Measurements from ENCODE around the gene WDR35. TPM values are rescaled to one million over a fixed set of nuclear protein-coding genes. Genes with fewer than 3 reads are reported as not detected.

WDR35 gene
- total and polyA plus RNA-seq, 4 donors: 0.97 to 3.8 (median 1.6) TPM

DNA sequence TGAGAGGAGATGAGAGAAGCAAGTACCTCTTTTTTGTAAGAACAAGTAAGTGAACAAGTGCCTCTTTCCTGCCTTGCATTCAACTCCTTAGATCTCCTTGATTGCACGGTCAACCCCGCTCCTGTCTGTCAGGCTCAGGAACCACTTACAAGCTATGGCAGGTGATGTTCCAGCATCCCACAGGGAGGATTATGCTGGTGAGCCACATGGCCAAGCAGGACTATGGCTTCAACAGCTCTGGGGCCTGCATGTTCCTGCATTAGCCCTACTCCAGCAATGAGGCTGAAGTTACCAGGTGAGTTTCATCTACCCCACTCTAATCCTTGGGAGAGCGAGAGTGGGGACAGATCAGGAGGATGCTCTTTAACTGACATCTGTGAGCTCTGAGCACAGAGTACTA is 117.6 kb downstream of the WDR35 start:
- TF ChIP-seq GABPA (IDR thresholded peaks at IDR 0.05 in 1 of 2, conservative IDR thresholded peaks at IDR 0.05 in 1 of 2) (no peak), FOXA1 (IDR thresholded peaks at IDR 0.05) (no peak), RAD21 (IDR thresholded peaks at IDR 0.05) (no peak), YY1 (IDR thresholded peaks at IDR 0.05) (no peak), EGR1 (IDR thresholded peaks at IDR 0.05; ENCODE audit: low read depth in 2 of 2) (no peak), SP1 (IDR thresholded peaks at IDR 0.05) (no peak), JUND (IDR thresholded peaks at IDR 0.05) (no peak), NR2F2 (IDR thresholded peaks at IDR 0.05) (no peak), FOXA2 (IDR thresholded peaks at IDR 0.05) (no peak)
- TF ChIP-seq, protein P1, sequence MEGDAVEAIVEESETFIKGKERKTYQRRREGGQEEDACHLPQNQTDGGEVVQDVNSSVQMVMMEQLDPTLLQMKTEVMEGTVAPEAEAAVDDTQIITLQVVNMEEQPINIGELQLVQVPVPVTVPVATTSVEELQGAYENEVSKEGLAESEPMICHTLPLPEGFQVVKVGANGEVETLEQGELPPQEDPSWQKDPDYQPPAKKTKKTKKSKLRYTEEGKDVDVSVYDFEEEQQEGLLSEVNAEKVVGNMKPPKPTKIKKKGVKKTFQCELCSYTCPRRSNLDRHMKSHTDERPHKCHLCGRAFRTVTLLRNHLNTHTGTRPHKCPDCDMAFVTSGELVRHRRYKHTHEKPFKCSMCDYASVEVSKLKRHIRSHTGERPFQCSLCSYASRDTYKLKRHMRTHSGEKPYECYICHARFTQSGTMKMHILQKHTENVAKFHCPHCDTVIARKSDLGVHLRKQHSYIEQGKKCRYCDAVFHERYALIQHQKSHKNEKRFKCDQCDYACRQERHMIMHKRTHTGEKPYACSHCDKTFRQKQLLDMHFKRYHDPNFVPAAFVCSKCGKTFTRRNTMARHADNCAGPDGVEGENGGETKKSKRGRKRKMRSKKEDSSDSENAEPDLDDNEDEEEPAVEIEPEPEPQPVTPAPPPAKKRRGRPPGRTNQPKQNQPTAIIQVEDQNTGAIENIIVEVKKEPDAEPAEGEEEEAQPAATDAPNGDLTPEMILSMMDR (IDR thresholded peaks at IDR 0.05; ENCODE audit: low read depth, low read length, missing input control): no peak
- no peak overlapping the region for H3K27ac ChIP-seq (ENCODE audit: low read depth in 1 of 2, low read length in 2 of 2)
- H3K9ac ChIP-seq (ENCODE audit: low read depth in 1 of 2, low read length in 2 of 2): no peak overlapping the region
- WGBS: 68% methylated on average over 3 of the region's 3 CpGs
- H3K4me3 ChIP-seq (ENCODE audit: low read depth in 1 of 3, low read length in 3 of 3): no peak overlapping the region
- H3K27me3 ChIP-seq (ENCODE audit: control insufficient read depth in 4 of 4, insufficient read depth in 4 of 4, low read length in 3 of 4): no peaks in the 10 kb centered on the region
- no peak for DNase-seq (ENCODE audit: low spot score)
- no peaks in the 10 kb centered on the region for H3K9me3 ChIP-seq (ENCODE audit: control insufficient read depth in 4 of 4, low read length in 3 of 4)
- H3K36me3 ChIP-seq (ENCODE audit: control insufficient read depth in 4 of 4, insufficient read depth in 3 of 4, low read depth in 1 of 4, low read length in 3 of 4): peaks cover 0 to 1% (median 0%) of the 10 kb centered on the region in 4 donors
- no peaks in the 10 kb centered on the region for H3K4me1 ChIP-seq (ENCODE audit: control insufficient read depth in 4 of 4, insufficient read depth in 4 of 4, low read length in 3 of 4)

DNA sequence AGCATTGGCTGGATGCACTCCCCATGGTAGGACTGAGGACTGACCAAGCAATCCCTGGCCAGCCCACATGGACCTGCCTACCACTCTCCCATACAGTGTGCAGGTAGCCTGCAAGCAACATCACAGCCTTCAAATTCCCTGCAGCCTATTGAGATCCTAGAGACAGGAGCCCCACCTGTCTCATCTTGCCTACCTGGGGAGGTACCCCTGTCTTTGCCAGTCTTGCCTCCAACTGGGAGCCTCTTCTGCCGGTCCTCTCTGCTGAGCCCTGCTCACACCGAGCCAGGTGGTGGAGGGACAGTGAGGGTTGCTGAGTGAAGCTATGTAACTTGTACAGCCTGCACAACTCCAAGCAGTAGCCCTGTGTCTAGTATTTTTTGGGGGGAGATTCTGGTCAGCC is 118.1 kb downstream of the WDR35 start:
- no peak overlapping the region for H3K4me3 ChIP-seq (ENCODE audit: low read depth in 1 of 3, low read length in 3 of 3)
- H3K9ac ChIP-seq (ENCODE audit: low read depth in 1 of 2, low read length in 2 of 2): no peak overlapping the region
- H3K4me1 ChIP-seq (ENCODE audit: control insufficient read depth in 4 of 4, insufficient read depth in 4 of 4, low read length in 3 of 4): no peaks in the 10 kb centered on the region
- no peak for DNase-seq (ENCODE audit: low spot score)
- H3K9me3 ChIP-seq (ENCODE audit: control insufficient read depth in 4 of 4, low read length in 3 of 4): no peaks in the 10 kb centered on the region
- no peaks in the 10 kb centered on the region for H3K27me3 ChIP-seq (ENCODE audit: control insufficient read depth in 4 of 4, insufficient read depth in 4 of 4, low read length in 3 of 4)
- over 99% methylated on average over 2 of the region's 2 CpGs for WGBS
- TF ChIP-seq JUND (IDR thresholded peaks at IDR 0.05): no peak
- TF ChIP-seq, protein P2, sequence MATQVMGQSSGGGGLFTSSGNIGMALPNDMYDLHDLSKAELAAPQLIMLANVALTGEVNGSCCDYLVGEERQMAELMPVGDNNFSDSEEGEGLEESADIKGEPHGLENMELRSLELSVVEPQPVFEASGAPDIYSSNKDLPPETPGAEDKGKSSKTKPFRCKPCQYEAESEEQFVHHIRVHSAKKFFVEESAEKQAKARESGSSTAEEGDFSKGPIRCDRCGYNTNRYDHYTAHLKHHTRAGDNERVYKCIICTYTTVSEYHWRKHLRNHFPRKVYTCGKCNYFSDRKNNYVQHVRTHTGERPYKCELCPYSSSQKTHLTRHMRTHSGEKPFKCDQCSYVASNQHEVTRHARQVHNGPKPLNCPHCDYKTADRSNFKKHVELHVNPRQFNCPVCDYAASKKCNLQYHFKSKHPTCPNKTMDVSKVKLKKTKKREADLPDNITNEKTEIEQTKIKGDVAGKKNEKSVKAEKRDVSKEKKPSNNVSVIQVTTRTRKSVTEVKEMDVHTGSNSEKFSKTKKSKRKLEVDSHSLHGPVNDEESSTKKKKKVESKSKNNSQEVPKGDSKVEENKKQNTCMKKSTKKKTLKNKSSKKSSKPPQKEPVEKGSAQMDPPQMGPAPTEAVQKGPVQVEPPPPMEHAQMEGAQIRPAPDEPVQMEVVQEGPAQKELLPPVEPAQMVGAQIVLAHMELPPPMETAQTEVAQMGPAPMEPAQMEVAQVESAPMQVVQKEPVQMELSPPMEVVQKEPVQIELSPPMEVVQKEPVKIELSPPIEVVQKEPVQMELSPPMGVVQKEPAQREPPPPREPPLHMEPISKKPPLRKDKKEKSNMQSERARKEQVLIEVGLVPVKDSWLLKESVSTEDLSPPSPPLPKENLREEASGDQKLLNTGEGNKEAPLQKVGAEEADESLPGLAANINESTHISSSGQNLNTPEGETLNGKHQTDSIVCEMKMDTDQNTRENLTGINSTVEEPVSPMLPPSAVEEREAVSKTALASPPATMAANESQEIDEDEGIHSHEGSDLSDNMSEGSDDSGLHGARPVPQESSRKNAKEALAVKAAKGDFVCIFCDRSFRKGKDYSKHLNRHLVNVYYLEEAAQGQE (IDR thresholded peaks at IDR 0.05): no peak
- TF ChIP-seq SP1 (IDR thresholded peaks at IDR 0.05): no peak
- TF ChIP-seq, protein P3, sequence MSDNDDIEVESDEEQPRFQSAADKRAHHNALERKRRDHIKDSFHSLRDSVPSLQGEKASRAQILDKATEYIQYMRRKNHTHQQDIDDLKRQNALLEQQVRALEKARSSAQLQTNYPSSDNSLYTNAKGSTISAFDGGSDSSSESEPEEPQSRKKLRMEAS (IDR thresholded peaks at IDR 0.05): no peak
- no peak for TF ChIP-seq YY1 (IDR thresholded peaks at IDR 0.05)
- TF ChIP-seq, protein P4, sequence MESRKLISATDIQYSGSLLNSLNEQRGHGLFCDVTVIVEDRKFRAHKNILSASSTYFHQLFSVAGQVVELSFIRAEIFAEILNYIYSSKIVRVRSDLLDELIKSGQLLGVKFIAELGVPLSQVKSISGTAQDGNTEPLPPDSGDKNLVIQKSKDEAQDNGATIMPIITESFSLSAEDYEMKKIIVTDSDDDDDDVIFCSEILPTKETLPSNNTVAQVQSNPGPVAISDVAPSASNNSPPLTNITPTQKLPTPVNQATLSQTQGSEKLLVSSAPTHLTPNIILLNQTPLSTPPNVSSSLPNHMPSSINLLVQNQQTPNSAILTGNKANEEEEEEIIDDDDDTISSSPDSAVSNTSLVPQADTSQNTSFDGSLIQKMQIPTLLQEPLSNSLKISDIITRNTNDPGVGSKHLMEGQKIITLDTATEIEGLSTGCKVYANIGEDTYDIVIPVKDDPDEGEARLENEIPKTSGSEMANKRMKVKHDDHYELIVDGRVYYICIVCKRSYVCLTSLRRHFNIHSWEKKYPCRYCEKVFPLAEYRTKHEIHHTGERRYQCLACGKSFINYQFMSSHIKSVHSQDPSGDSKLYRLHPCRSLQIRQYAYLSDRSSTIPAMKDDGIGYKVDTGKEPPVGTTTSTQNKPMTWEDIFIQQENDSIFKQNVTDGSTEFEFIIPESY (IDR thresholded peaks at IDR 0.05): no peak
- no peak for TF ChIP-seq RAD21 (IDR thresholded peaks at IDR 0.05)
- TF ChIP-seq, protein P5, sequence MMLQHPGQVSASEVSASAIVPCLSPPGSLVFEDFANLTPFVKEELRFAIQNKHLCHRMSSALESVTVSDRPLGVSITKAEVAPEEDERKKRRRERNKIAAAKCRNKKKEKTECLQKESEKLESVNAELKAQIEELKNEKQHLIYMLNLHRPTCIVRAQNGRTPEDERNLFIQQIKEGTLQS (IDR thresholded peaks at IDR 0.05): no peak
- TF ChIP-seq FOXA2 (IDR thresholded peaks at IDR 0.05): no peak
- TF ChIP-seq EGR1 (IDR thresholded peaks at IDR 0.05; ENCODE audit: low read depth in 2 of 2): no peak
- no peak for TF ChIP-seq TAF1 (conservative IDR thresholded peaks at IDR 0.05)
- TF ChIP-seq, protein P1 (IDR thresholded peaks at IDR 0.05; ENCODE audit: low read depth, low read length, missing input control): no peak
- TF ChIP-seq FOXA1 (IDR thresholded peaks at IDR 0.05): no peak
- no peak for TF ChIP-seq HNF4G (IDR thresholded peaks at IDR 0.05)
- H3K27ac ChIP-seq (ENCODE audit: low read depth in 1 of 2, low read length in 2 of 2): no peak overlapping the region
- H3K36me3 ChIP-seq (ENCODE audit: control insufficient read depth in 4 of 4, insufficient read depth in 3 of 4, low read depth in 1 of 4, low read length in 3 of 4): peaks cover 0 to 1% (median 0%) of the 10 kb centered on the region in 4 donors
